ENCODE results near the gene DPP9. TPM values are rescaled to one million over a fixed set of nuclear protein-coding genes. Genes with fewer than 3 reads are reported as not detected.
A peak's percentile ranks its signal among the peaks of the same experiment; 100 is the strongest.

Gene DPP9
- total RNA-seq, 1 donor from 2014 or later: 127 TPM

DNA sequence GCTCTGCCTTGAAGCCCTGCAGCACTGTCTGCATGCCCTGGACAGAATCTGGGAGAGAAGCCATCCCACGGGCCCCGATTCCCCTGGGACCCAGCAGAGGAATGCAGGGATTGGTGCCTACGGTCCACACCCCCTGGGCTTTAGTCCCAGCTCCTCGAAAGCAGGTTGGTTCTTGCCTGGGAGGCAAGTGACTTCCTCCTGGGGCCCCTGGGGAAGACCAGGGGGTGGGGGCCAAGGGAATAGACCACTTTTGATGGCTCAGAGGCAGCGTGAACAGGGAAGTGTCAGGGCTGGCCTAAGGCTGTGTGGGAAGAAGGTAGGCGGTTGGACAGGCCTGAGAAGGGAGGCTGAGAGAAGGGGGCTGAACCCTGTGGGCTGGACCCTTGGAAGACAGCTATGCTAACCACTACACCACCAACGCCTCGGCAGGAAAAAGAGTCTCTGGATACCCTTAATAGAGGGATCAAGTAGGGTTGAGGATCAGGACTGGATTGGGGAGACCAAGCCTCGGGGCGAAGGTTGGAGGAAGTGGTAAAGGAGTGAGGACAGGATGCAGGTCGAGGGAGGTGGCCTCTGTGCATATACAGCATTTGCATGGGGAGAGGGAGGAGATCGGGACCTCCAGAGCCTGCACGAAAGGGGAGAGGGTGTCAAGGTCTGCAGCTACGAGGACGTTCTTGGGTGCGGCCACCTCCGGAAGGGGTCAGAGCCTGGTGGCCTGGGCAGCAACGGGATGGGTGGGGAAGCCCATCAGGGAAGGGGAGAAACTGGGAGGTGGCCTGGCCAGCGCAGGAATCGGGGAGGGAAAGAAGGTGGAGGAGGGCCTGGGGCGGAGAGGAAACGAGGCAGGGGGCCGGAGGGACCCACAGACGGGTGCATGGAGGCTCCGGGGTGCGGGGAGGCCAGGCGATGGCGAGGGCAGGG is 709 bp downstream of the DPP9 start:
- peak overlapping the region; percentile 99 for H3K4me3 ChIP-seq (ENCODE audit: low read depth, low read length)
- DNase-seq (ENCODE audit: low read depth): no peak
- TF ChIP-seq, protein P1, sequence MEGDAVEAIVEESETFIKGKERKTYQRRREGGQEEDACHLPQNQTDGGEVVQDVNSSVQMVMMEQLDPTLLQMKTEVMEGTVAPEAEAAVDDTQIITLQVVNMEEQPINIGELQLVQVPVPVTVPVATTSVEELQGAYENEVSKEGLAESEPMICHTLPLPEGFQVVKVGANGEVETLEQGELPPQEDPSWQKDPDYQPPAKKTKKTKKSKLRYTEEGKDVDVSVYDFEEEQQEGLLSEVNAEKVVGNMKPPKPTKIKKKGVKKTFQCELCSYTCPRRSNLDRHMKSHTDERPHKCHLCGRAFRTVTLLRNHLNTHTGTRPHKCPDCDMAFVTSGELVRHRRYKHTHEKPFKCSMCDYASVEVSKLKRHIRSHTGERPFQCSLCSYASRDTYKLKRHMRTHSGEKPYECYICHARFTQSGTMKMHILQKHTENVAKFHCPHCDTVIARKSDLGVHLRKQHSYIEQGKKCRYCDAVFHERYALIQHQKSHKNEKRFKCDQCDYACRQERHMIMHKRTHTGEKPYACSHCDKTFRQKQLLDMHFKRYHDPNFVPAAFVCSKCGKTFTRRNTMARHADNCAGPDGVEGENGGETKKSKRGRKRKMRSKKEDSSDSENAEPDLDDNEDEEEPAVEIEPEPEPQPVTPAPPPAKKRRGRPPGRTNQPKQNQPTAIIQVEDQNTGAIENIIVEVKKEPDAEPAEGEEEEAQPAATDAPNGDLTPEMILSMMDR (conservative IDR thresholded peaks at IDR 0.05; ENCODE audit: low read depth, low read length): no peak

DNA sequence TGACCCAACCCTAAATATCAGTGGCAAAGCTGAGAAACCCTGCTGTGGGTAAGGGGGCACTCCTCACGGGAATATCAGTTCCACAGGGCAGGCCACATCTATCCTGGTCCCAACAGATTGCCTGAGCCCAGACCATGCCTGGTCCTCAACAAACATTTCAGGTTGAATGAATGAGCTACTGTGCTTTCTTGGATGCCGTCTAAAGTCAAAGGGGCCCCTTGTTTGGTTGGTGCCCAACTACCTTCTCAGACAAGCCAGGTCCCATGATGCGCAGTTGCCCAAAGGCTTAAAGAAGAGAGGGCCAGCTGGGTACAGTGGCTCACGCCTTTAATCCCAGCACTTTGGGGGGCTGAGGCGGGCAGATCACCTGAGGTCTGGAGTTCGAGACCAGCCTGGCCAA is 2.4 kb downstream of the DPP9 start:
- TF ChIP-seq, protein P1 (conservative IDR thresholded peaks at IDR 0.05; ENCODE audit: low read depth, low read length): no peak
- DNase-seq (ENCODE audit: low read depth): no peak
- no peak overlapping the region for H3K4me3 ChIP-seq (ENCODE audit: low read depth, low read length)

DNA sequence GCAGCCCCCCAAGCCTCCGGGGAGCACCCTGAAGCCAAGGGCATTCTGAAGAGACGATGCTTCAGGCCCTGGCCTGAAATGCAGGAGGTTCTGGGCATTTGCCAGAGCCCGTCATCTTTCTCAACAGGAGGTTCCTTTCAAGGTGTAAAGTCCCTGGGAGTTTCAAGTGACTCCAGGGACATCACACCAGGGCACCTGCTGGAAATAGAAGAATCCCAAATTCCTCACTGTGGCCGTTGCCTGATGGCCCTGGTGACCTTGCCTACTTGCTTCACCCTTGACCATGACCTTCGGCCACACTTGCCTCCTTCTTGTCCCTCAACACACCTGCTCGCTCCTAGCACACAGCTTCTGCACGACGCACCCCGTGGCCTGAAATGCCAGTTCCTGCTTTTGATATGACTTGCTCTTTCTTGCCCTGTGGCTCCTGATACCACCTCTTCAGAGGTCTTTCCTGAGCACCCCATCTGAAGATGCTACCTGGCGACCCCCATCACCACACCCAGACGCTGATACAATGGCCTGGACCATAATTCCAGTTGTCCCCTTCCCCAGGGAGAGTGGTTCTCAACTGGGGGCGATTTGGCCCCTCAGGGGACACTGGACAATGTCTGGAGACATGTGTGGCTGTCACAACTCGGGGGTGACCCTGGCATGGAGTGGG is 3.5 kb downstream of the DPP9 start:
- no peak for DNase-seq (ENCODE audit: low read depth)
- no peak overlapping the region for H3K4me3 ChIP-seq (ENCODE audit: low read depth, low read length)
- TF ChIP-seq, protein P1 (conservative IDR thresholded peaks at IDR 0.05; ENCODE audit: low read depth, low read length): no peak

DNA sequence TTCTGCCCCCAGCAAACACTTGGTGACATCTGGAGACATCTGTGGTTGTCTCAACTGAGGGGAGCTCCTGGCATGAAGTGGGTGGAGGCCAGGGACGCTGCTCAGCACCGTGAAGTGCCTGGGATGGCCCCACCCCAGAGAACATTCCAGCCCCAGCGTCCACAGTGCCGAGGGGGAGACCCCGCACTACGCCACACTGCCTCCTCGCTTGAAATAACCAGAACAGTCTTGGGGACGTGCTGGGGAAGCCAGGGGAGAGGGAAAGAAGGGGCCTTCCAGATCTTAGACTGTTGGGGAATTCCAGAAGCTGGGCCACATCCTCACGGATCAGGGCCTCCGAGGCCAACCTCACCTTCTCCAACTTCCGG is 4.2 kb downstream of the DPP9 start:
- TF ChIP-seq, protein P1 (conservative IDR thresholded peaks at IDR 0.05; ENCODE audit: low read depth, low read length): no peak
- H3K4me3 ChIP-seq (ENCODE audit: low read depth, low read length): no peak overlapping the region
- no peak for DNase-seq (ENCODE audit: low read depth)

DNA sequence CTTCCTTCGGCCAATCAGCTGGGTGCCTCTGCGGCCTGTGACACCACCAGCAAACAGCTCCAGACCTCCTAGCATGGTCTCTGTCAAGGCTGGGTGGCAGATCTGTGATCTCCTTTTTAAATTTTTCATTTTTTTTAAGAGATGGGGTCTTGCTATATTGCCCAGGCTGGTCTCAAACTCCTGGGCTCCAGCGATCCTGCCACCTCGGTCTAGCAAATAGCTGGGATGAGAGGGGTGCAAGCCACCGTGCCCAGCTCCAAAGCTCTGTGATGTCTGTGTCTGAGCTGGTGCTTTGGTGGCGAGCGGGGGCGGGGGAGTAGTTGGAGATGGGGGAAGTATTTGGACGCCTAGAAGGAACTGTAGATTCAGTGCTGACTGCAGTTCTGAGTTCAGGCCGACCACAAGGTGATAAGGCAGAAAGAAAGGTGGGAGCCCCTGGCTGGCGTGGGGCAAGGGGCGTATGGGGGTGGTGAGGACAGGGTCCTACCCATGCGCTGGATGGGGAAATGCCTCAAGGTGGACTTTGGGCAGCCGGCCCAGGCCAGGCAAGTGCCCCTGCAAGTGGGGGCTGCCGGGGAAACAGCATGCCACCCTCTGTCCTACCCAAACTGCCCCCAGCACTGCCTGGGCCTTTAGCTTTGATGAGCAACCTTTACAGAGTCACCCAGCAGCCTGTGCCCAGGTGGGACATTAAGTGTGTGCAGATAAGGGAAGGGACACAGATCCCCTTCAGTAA is 5.5 kb downstream of the DPP9 start:
- DNase-seq (ENCODE audit: low read depth): no peak
- H3K4me3 ChIP-seq (ENCODE audit: low read depth, low read length): no peak overlapping the region
- TF ChIP-seq, protein P1 (conservative IDR thresholded peaks at IDR 0.05; ENCODE audit: low read depth, low read length): no peak

DNA sequence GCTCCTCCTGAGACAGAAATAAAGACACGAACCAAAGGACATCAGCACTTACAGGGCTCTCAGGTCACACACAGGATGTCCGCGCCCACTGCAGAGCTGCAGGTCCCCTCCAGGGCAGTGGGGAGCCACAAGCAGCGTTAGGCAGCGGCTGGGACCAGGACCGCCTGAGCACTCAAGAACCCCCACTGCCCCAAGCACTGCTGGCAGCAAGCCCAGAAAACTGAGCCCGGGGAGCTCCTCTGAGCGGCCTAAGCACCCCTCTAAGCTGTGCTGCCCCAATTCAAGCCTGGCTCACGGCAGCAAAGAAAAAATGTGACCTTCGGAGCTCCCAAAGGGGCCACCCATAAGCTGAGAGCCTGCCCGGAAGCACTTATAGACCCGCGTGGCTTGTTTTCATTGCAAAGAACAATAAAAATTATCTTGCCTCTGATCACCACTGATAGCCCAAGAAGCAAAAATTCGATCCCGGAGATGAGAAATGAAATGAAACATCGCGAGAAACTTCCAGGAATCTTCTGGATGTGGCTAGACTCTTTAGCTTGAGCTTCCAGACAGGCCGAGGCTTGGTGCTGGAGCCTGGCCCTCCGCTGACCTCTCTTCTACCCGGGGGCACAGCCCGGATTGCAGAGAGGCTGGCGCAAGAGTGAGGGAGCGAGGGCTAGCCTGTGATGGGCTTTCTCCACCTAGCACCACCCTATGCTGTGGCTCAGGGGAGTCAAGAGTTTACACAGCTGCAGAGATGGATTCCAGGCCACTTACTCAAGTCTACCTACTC is 6.3 kb downstream of the DPP9 start:
- no peak overlapping the region for H3K4me3 ChIP-seq (ENCODE audit: low read depth, low read length)
- TF ChIP-seq, protein P1 (conservative IDR thresholded peaks at IDR 0.05; ENCODE audit: low read depth, low read length): no peak
- no peak for DNase-seq (ENCODE audit: low read depth)

All from epithelial cell of proximal tubule (primary cell).